Fibroblast of pulmonary artery (primary cell): ENCODE measurements around the gene ANKRD33B.
"Not testable (repeated sequence)": the region's sequence is repeated elsewhere in the genome, so short reads cannot be mapped to it uniquely, and the experiment has no call there.

ENCODE experiments used
- DNase-seq: peaks from one replicate; pipeline ENCODE4 v3.0.0-alpha.2; 2010; ENCODE audit warnings: low read depth
- H3K4me3 ChIP-seq: replicated peaks from 2 replicates; pipeline ENCODE4 v1.5.1; 2011; ENCODE audit warnings: low read depth, mild to moderate bottlenecking, control low read depth, low read length, moderate library complexity
- TF ChIP-seq, protein P1 (sequence below): IDR thresholded peaks from 2 replicates; pipeline ENCODE4 v1.5.1; 2011; ENCODE audit warnings: mild to moderate bottlenecking, control low read depth, low read length, inconsistent platforms; ENCODE audit errors: missing control alignments

Gene ANKRD33B

DNA sequence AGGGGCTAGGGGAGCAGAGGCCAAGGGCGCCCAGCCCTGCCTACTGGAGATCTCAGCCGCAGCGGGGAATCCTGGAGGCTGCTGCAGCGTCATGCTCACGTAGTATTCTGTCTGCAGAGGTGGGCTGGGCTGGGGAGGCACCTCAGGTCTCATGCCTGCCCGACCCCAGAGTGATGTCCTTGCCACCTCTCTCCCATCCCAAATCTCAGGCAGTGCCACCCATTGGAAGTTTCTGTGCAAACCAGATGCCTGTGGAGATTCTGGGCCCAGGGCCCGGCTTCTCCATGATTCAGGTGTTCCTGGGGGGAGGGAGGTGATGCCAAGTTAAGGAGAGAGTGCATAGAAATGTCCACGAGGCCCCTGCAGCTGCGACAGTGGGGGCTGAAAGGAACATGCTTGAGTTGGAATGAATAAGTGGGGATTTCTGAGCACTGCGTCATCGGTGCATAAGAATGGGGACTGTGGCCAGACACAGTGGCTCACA is 72.0 kb downstream of the ANKRD33B start:
- TF ChIP-seq, protein P1, sequence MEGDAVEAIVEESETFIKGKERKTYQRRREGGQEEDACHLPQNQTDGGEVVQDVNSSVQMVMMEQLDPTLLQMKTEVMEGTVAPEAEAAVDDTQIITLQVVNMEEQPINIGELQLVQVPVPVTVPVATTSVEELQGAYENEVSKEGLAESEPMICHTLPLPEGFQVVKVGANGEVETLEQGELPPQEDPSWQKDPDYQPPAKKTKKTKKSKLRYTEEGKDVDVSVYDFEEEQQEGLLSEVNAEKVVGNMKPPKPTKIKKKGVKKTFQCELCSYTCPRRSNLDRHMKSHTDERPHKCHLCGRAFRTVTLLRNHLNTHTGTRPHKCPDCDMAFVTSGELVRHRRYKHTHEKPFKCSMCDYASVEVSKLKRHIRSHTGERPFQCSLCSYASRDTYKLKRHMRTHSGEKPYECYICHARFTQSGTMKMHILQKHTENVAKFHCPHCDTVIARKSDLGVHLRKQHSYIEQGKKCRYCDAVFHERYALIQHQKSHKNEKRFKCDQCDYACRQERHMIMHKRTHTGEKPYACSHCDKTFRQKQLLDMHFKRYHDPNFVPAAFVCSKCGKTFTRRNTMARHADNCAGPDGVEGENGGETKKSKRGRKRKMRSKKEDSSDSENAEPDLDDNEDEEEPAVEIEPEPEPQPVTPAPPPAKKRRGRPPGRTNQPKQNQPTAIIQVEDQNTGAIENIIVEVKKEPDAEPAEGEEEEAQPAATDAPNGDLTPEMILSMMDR: no peak
- no peak overlapping the region for H3K4me3 ChIP-seq
- no peak for DNase-seq

DNA sequence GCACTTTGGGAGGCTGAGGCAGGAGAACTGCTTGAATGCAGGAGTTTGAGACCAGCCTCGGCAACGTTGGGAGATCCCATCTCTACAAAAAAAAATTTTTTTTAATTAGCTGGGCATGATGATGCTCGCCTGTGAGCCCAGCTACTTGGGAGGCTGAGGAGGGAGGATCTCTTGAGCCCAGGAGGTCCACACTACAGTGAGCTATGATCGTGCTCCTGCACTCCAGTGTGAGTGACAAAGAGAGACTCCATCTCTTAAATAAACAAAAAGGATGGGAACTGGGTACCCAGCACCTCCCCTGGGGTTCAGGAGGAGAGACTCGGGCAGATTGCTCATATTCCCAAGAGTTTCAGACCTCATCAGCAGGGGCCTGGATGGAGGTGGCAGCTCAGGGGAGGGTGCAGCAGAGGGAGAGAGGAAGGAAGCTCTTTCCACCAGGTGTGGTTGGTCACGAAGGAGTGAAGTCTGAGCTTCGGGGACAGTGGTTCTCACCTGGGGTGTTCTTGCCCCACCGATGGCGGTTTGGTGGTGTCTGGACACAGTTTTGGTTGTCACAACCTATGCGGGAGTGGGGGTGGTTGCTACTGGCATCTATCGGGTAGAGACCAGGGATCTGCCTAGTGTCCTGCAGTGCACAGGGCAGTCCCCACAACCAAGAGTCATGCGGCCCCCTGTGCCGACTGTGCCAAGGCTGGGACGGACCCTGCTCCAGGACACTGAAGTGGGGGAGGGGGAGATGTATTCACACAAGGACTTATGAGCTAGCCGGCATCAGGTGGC is 72.7 kb downstream of the ANKRD33B start:
- TF ChIP-seq, protein P1: no peak
- no peak for DNase-seq

DNA sequence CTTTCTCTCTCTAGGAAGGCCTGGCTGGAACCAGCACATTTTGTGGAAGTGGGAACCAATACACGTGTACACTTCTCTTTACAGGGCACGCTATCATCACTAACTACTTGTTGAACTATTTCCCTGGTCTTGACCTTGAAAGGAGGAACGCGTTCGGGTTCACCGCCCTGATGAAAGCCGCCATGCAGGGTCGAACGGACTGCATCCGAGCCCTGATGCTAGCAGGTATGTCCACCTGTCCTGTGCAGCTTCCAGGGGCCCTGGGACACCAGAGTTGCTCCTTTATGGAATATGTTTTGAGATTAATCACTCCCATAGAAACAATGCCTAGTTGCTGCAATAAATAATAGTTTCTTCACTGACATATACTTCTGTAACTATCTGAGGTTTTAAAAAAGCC is 74.1 kb downstream of the ANKRD33B start:
- no peak overlapping the region for H3K4me3 ChIP-seq
- TF ChIP-seq, protein P1: no peak
- no peak for DNase-seq

More for the DNA sequence above, 72.7 kb downstream of the ANKRD33B start:
- no peak overlapping the region for H3K4me3 ChIP-seq

DNA sequence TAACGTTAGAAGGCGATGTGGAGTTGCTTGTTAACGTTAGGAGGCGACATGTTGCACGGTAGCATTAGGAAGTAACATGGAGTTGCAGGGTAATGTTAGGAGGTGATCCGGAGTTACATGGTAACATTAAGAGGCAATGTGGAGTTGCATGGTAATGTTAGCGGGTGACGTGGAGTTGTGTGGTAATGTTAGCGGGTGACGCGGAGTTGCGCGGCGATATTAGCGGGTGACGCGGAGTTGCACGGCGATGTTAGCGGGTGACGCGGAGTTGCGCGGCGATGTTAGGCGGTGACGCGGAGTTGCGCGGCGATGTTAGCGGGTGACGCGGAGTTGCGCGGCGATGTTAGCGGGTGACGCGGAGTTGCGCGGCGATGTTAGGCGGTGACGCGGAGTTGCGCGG is 74.9 kb downstream of the ANKRD33B start:
- not testable (repeated sequence) for H3K4me3 ChIP-seq, DNase-seq

DNA sequence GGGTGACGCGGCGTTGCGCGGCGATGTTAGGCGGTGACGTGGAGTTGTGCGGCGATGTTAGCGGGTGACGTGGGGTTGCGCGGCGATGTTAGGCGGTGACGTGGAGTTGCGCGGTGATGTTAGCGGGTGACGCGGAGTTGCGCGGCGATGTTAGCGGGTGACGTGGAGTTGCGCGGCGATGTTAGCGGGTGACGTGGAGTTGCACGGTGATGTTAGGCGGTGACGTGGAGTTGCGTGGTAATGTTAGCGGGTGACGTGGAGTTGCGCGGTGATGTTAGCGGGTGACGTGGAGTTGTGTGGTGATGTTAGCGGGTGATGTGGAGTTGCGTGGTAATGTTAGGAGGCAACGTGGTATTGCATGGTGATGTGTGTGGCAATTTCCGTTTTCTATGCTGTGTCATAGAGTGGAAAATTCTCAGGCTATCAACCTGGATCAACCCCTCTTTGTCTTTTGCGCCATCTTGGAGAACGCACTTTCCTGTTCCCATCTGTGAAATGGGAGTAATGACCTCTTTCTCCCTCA is 76.0 kb downstream of the ANKRD33B start:
- no peak overlapping the region for H3K4me3 ChIP-seq
- DNase-seq: no peak
- TF ChIP-seq, protein P1: no peak

DNA sequence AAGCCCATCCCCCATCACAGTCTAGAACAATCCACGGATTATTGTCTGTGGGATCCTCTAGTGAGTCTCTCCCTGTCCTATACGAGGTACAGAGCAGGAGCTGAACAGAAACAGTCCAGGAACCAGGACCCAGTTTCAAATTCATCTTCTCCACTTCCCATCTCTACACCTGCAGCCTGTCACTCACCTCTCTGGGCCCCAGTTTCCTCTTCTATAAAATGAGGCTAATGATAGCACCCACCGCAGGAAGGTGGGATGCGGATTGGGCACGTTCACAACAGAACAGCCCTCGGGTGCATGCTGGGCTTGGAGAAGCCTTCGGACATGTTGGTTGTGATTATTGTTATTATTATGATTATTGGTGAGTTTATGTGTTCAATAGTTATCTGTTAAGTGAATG is 78.5 kb downstream of the ANKRD33B start:
- no peak overlapping the region for H3K4me3 ChIP-seq
- TF ChIP-seq, protein P1: no peak
- no peak for DNase-seq

DNA sequence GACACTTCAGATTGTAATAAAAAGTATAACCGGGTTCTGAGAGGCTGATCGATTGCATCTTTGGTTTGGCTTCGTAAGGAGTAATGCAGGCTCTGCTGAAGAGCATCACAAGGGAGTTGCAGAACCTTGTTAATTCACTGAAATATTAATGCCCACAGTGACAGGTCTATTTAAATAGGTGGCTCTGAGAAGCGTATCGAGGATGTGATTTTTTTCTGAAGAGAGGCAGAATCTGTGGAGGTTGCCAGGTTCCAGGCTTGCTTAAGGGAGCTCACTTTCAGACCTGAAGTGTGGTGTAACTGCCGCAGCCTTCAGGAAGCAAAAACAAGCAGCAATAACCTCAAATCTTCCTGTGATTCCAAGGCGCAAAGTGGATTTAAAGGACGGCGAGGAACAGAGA is 80.3 kb downstream of the ANKRD33B start:
- DNase-seq: no peak

More for the DNA sequence above, 80.3 kb downstream of the ANKRD33B start:
- no peak overlapping the region for H3K4me3 ChIP-seq
- TF ChIP-seq, protein P1: no peak
